HG02885 (cell line): ENCODE data around the gene ZNF69.
"Not testable (repeated sequence)": the region's sequence is repeated elsewhere in the genome, so short reads cannot be mapped to it uniquely, and the experiment has no call there.

Experiments
- ATAC-seq: cut with Tn5 transposase; IDR thresholded peaks from one replicate; pipeline ENCODE4 v1.9.1; 2021; ENCODE audit warnings: mild to moderate bottlenecking; ENCODE audit not compliant: unreplicated experiment, poor library complexity

Gene ZNF69

DNA sequence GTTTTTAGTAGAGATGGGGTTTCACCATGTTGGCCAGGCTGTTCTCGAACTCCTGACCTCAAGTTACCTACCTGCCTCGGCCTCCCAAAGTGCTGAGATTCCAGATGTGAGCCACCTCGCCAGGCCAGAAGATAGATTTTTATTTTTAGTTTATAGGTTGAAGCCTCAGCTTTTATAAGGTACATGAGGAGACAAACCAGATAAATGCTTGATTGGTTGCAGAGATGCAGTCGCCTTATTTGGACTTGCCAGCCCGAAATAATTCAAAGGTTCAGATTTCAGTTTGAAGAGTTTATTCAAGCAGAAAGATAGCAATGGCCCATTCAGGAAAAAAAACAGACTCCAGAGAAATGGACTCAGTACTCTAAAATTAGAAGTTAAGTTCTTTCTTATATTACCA lies 3.1 kb downstream of the ZNF69 start:
- no peak for ATAC-seq

DNA sequence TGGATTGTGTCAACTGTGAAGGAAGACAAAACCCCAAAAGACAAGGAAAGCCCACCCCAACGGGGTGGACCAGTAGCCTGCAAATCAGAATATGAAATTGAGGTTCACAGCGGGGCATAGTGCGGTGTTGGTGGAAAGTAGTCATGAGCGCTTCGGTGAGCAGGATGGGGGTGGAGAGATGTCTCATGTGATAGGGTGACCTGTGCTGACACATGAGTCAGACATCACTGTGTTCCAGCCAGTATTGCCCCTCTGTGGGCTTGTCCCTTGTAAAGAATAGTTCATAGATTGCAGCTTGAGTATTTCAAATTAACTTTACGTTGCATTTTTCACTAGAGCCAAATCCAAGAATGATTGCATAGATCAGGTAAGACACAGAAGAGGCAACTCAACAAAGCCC lies 7.3 kb downstream of the ZNF69 start:
- ATAC-seq: no peak

DNA sequence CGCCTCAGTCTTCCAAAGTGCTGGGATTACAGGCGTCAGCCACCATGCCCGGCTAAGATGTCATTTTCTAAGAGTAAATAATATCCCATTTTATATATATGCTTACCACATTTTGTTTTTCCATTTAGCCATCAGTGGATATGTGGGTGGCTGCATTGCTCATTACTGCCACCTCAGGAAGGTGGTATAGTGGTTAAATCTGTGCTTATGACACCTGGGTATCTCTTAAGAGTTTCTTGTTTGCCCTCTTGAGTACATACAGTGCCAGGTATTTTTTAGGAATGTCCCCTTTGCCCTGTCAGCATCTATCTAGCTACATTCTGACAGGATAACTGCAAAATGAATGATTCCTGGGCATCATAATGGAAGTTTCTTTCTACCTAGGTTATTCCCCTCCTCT lies 14.6 kb downstream of the ZNF69 start:
- no peak for ATAC-seq

DNA sequence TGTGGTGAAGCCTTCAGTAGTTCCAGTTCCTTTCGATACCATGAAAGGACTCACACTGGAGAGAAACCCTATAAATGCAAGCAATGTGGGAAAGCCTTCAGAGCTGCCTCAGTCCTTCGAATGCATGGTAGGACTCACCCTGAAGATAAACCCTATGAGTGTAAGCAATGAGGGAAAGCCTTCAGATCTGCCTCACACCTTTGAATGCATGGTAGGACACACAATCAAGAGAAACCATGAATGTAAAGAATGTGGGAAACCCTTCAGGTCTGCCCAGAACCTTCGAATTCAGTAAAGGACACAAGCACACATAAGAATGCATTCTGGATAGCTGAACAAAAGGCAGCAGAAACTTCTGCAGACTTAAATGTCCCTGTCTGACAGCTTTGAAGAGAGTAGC lies 18.3 kb downstream of the ZNF69 start:
- no peak for ATAC-seq

DNA sequence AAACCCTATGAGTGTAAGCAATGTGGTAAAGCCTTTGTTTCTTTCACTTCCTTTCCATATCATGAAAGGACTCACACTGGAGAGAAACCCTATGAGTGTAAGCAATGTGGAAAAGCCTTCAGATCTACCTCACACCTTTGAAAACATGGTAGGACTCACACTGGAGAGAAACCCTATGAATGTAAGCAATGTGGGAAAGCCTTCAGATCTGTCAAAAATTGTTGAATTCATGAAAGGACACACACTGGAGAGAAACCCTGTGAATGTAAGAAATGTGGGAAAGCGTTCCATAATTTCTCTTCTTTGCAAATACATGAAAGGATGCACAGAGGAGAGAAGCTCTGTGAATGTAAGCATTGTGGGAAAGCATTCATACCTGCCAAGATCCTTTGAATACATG lies 24.4 kb downstream of the ZNF69 start:
- ATAC-seq: not testable (repeated sequence)

DNA sequence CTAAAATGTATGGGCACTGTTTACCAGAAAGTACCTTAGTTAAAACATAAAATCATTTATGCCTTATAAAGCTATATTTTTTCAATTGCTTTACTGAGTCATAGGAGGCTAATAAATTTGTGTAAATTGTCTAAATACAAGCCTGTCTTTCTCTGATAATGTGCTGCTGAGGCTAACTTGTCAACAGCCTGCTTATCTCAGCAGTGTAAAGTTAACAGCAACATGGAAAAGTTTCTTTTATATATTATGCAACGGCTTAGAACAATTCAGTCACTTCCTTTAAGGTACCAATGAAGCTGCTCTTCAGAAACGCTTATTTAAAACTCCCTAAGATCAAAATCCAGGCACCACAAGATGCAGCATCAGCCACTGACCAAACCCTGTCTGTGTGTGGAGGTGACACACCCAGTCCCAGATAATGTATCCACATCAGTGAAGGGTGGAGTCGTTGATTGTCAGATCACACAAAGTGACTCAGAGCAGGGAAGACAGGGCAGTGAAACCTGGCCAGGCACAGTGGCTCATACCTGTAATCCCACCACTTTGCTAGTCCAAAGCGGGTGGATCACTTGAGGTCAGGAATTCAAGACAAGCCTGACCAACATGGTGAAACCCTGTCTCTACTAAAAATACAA lies 27.0 kb downstream of the ZNF69 start:
- ATAC-seq: not testable (repeated sequence)

DNA sequence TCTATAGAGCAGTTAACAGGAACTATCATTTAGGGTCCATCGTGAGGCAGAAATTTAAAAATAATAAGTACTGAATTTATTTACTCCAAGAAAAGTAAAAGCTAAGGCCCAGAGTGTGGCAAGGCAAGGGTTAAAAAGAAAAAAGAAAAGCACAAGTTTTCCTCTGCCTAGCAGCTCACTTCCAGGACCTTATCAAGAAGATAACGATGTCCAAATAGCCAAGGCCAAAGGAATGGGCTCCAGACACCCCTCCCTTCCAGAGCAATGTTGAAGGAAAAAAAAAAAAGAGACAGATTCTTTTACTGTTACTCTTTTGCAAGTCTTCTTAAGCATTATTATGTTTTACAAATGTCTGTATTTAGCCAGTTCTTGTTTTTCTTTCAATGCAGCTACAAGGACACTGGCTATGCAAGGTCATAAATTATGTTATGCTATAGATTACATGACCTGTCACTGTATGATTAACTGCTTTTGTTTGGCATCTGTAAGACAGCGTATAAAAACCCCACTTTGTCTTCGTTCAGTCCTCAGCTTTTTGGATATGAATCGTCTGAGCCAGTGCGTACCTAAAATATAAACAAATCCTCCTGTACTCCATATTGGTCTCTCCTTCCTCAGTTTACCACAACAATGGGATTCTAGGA lies 34.4 kb downstream of the ZNF69 start:
- ATAC-seq: no peak

DNA sequence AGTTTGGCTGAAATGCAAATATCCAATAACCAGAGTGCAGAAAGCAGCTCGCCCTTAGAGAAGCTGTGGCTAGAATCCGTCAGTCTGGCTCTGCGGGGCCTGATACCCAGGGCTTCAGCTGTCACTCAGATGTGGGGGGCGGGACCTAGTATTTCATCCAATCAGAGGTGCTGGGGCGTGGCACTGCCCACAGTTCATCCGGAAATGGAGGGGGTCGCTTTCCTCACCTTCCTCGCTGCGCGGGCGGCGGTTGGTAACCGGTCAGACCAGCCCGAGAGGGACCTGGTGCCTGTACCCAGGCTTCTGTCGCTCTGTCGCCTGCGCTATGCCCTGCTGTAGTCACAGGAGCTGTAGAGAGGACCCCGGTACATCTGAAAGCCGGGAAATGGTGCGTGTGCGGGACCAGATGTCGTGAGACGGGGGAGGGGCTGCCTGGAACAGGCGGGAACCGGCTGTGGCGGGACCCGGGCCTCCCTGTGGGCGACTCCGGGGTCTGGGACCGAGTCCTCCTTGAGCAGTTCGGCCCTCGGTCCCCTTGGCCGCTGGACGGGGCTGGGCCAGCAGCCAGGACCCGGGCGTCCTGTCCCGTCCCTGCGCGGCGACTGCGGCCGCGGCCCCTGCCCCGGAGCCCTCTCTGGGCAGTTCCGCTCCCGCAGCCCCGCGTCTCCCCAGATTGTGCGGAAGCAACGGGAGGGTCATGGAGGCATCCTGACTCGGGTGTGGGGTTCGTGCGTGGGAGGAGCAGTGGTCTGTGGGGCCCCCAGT lies 37.5 kb downstream of the ZNF69 start, which contains the start of gene ZNF700:
Gene ZNF700 (plus strand): TSS at position 222 of the 765 bp plus-strand sequence. CDS start 104 bp downstream, at position 326.
- ATAC-seq: peak; percentile 87

DNA sequence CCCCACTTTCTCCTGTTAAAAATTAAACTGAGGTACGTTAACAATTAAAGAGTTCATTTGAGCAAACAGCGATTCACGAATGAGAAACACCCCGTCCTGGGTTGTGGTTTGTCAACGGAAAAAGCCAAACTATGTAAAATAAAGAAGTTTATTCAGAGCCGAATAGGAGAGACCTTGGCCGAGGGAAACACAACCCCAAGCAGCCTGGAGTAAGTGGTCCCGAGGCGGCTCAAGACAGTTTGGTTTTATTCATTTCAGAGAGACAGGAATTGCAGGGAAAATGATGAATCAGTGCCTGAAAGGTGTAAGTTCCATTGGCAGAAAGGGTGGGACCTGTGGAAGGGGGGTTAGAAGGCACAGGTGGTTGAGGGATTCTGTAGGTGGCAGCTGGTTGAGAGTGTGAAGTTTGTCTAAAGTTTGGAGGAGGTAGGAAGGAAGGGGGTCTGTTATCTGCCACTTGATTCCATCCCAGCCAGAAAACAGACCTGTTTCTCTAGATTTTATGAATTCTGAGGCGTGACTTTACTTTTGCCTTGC lies 38.1 kb downstream of the ZNF69 start:
- not testable (repeated sequence) for ATAC-seq

DNA sequence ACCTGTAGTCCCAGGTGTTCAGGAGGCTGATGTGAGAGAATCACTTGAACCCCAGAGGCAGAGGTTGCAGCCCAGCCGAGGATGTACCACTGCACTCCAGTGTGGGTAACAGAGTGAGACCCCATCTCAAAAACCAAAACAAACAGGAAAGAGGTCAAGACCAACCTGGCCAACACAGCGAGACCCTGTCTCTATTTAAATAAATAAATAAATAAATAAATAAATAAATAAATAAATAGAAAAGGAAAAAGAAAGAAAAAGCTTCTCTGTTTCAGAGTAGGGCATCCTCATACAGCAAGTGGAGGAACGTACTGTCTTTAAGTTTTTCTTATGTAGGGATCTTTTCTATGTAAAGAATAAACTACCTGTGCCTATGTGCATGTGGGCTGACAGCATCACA lies 39.6 kb downstream of the ZNF69 start:
- no peak for ATAC-seq

DNA sequence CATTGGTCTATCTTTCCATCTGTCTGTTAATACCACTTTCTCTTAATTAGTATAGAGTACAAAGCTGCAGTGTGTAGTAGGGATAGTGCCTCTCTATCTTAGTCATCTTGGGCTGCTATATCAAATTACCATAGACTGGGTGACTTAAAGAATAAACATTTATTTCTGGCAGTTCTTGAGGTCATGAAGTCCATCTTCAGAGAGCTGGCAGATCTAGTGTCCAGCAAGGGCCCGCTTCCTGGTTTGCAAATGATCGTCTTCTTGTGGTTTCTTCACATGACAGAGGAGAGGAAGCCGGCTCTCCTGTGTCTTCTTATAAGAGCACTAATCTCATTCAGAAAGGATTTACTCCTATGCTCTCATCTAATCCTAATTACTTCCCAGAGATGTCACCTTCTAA lies 43.5 kb downstream of the ZNF69 start:
- ATAC-seq: no peak

DNA sequence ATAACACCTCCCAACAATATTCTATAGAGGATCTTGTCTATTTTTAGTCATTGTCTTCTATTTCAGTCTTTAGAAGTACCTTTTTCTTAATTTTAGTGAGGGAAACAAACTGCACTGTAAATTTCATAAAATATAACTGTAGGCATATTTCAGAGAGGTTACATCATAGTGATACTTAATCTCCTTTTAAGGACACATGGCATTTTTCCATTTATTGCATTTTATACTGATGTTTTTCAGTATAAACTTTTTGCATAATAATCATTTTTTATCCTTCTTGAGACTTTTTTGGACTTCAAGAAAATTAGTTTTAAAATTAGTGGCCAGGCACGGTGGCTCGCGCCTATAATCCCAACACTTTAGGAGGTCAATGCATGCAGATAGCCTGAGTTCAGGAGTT lies 43.9 kb downstream of the ZNF69 start:
- no peak for ATAC-seq

DNA sequence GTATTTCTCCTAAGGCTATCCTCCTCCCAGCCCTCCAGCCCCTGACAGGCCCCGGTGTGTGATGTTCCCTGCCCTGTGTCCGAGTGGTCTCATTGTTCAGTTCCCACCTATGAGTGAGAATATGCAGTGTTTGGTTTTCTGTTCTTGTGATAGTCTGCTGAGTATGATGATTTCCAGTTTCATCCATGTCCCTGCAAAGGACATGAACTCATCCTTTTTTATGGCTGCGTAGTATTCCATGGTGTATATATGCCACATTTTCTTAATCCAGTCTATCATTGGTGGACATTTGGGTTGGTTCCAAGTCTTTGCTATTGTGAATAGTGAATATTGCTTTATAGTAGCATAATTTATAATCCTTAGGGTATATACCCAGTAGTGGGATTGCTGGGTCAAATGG lies 48.2 kb downstream of the ZNF69 start:
- not testable (repeated sequence) for ATAC-seq

DNA sequence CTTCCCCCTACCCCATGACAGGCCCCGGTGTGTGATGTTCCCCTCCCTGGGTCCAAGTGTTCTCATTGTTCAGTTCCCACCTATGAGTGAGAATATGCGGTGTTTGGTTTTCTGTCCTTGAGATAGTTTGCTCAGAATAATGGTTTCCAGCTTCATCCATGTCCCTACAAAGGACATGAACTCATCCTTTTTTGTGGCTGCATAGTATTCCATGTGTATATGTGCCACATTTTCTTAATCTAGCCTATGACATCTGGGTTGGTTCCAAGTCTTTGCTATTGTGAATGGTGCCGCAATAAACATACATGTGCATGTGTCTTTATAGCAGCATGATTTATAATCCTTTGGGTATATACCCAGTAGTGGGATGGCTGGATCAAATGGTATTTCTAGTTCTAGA lies 50.8 kb downstream of the ZNF69 start:
- ATAC-seq: not testable (repeated sequence)

DNA sequence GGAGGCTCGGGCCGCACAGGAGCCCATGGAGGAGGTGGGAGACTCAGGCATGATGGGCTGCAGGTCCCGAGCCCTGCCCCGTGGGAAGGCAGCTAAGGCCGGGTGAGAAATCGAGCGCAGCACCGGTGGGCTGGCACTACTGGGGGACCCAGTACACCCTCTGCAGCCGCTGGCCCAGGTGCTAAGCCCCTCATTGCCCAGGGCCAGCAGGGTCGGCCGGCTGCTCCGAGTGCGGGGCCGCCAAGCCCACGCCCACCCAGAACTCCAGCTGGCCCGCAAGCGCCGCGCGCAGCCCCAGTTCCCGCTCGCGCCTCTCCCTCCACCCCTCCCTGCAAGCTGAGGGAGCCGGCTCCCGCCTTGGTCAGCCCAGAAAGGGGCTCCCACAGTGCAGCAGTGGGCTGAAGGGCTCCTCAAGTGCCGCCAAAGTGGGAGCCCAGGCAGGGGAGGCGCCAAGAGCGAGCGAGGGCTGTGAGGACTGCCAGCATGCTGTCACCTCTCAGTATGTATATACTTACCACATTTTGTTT lies 53.8 kb downstream of the ZNF69 start:
- ATAC-seq: not testable (repeated sequence)

DNA sequence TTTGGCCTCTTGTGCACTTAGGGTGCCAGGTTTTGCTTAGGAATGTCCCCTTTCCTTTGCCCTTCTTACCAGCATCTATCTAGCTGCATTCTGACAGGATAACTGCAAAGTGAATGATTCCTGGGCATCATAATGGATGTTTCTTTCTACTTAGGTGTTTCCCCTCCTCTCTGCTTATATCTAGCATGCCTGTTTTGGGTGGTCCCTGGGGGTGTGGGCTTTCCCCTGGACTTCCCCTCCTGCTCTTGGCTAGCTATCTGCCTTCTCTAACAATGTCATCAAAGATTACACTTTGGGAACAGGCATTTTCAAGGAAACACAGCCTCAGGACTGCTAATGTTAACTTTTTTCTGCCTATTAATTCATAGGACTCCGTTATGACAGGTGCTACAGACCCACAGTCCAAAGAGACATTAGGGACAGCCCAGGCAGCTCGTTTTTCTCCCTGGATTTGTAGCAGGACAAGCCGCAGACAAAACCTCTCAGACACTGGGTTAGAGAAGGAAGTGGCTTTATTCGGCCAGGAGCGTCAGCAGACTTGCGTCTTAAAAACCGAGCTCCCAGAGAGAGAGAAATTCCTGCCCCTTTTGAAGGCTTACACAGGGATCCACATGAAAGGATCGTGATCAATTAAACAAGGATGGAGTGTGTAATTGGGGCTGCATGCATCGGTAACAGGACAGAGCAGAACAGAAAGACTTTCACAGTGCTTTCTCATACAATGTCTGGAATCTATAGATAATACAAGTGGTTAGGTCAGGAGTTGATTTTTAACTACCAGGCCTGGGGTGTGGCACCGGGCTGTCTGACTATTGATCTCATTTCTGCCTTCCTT lies 54.6 kb downstream of the ZNF69 start:
- no peak for ATAC-seq

DNA sequence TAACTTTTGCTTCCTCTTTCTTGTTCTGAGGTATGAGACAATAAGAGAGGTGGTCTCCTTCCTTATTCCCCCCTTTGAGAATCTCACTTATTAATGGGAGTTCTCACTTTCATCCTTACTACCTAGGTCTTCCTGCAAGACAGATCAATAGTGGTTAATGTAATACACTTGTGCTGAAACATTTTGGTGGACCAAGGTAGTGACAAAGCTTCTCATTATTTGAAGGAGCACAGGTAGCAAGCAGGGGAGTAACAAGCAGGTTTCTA lies 55.2 kb downstream of the ZNF69 start:
- ATAC-seq: no peak

DNA sequence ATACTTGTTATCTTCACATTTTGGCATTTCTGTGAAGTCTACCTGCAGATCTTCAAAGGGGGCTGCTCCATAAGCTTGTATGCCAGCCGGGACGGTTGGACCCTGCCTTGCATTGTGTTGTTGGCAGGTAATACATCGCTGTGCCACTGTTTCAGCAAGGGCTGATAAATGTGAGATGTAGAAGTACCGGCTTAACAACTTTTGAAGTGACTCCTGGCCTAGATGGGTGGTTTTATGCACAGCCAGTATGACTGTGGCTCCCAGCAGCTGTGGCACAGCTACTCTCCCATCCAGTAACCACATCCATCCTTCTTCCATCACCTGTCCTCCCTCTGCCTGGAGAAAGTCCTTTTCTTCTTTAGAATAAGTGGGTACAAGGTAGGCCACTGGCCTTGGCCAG lies 57.1 kb downstream of the ZNF69 start:
- ATAC-seq: no peak

DNA sequence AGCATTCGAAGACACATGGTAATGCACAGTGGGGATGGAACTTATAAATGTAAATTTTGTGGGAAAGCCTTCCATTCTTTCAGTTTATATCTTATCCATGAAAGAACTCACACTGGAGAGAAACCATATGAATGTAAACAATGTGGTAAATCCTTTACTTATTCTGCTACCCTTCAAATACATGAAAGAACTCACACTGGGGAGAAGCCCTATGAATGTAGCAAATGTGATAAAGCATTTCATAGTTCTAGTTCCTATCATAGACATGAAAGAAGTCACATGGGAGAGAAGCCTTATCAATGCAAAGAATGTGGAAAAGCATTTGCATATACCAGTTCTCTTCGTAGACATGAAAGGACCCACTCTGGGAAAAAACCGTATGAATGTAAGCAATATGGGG lies 61.1 kb downstream of the ZNF69 start:
- no peak for ATAC-seq

DNA sequence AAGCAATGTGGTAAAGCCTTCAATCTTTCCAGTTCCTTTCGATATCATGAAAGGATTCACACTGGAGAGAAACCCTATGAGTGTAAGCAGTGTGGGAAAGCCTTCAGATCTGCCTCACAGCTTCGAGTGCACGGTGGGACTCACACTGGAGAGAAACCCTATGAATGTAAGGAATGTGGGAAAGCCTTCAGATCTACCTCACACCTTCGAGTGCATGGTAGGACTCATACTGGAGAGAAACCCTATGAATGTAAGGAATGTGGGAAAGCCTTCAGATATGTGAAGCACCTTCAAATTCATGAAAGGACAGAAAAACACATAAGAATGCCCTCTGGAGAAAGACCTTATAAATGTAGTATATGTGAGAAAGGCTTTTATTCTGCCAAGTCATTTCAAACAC lies 61.6 kb downstream of the ZNF69 start:
- ATAC-seq: no peak
